ENCODE measurements around the gene ZNF491. TPM values are rescaled to one million over a fixed set of nuclear protein-coding genes. Genes with fewer than 3 reads are reported as not detected.
A peak's percentile ranks its signal among the peaks of the same experiment; 100 is the strongest.

Gene ZNF491
- total and polyA plus RNA-seq, 9 of the 15 experiments (the other 6 are each of a cell fraction or from before 2014, with no cell fraction given) = 0.19 to 0.95 (median 0.39) TPM; not detected in 1

GRCh38 chr19:11806354-11807098 is 8.2 kb downstream of the ZNF491 start (continued):
- no peak for TF ChIP-seq CHAMP1 (IDR thresholded peaks at IDR 0.05)
- TF ChIP-seq HDAC8 (tag; IDR thresholded peaks at IDR 0.05) = no peak
- no peak for TF ChIP-seq MTF1 (CRISPR knock-in tag; IDR thresholded peaks at IDR 0.05; ENCODE audit: borderline replicate concordance)
- no peak for TF ChIP-seq ZNF696 (CRISPR knock-in tag; conservative IDR thresholded peaks at IDR 0.05)
- TF ChIP-seq PTBP1 (IDR thresholded peaks at IDR 0.05; ENCODE audit: low read depth, low read length) = no peak
- TF ChIP-seq, protein P1, sequence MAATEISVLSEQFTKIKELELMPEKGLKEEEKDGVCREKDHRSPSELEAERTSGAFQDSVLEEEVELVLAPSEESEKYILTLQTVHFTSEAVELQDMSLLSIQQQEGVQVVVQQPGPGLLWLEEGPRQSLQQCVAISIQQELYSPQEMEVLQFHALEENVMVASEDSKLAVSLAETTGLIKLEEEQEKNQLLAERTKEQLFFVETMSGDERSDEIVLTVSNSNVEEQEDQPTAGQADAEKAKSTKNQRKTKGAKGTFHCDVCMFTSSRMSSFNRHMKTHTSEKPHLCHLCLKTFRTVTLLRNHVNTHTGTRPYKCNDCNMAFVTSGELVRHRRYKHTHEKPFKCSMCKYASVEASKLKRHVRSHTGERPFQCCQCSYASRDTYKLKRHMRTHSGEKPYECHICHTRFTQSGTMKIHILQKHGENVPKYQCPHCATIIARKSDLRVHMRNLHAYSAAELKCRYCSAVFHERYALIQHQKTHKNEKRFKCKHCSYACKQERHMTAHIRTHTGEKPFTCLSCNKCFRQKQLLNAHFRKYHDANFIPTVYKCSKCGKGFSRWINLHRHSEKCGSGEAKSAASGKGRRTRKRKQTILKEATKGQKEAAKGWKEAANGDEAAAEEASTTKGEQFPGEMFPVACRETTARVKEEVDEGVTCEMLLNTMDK (IDR thresholded peaks at IDR 0.05; ENCODE audit: borderline replicate concordance, insufficient read depth, low read depth, low read length, poor library complexity, severe bottlenecking) = no peak
- TF ChIP-seq COPS2 (conservative IDR thresholded peaks at IDR 0.05) = no peak
- TF ChIP-seq CBX3 (IDR thresholded peaks at IDR 0.05; ENCODE audit: borderline replicate concordance in 1 of 2, low read length in 2 of 2) = peak in 1 of 2 experiments; percentile 67; a peak in 1 of 3 replicates
- TF ChIP-seq ESRRA (IDR thresholded peaks at IDR 0.05; ENCODE audit: borderline replicate concordance, low read depth) = no peak
- TF ChIP-seq ADNP (tag; IDR thresholded peaks at IDR 0.05) = no peak
- TF ChIP-seq ZNF280A (IDR thresholded peaks at IDR 0.05; ENCODE audit: low read depth, partially characterized antibody) = peak; percentile 81
- no peak for TF ChIP-seq ATF1 (CRISPR knock-in tag; IDR thresholded peaks at IDR 0.05)
- TF ChIP-seq ATF1 (tag; IDR thresholded peaks at IDR 0.05) = no peak
- TF ChIP-seq ZNF347 (CRISPR knock-in tag; IDR thresholded peaks at IDR 0.05; ENCODE audit: low read depth) = no peak
- TF ChIP-seq, protein P2, sequence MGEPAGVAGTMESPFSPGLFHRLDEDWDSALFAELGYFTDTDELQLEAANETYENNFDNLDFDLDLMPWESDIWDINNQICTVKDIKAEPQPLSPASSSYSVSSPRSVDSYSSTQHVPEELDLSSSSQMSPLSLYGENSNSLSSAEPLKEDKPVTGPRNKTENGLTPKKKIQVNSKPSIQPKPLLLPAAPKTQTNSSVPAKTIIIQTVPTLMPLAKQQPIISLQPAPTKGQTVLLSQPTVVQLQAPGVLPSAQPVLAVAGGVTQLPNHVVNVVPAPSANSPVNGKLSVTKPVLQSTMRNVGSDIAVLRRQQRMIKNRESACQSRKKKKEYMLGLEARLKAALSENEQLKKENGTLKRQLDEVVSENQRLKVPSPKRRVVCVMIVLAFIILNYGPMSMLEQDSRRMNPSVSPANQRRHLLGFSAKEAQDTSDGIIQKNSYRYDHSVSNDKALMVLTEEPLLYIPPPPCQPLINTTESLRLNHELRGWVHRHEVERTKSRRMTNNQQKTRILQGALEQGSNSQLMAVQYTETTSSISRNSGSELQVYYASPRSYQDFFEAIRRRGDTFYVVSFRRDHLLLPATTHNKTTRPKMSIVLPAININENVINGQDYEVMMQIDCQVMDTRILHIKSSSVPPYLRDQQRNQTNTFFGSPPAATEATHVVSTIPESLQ (CRISPR knock-in tag; IDR thresholded peaks at IDR 0.05) = no peak
- no peak for TF ChIP-seq ZNF766 (CRISPR knock-in tag; conservative IDR thresholded peaks at IDR 0.05)
- TF ChIP-seq TRIM24 (IDR thresholded peaks at IDR 0.05) = peak in 1 of 2 experiments; percentile 27; a peak in 1 of 4 replicates
- TF ChIP-seq ZNF224 (CRISPR knock-in tag; IDR thresholded peaks at IDR 0.05) = no peak

Data from K562 (cell line).